Rectal smooth muscle tissue (tissue), 1 donor: Measurements from ENCODE around the gene PGBD5.

Experiments
- H3K27ac ChIP-seq: one replicate; pipeline ENCODE4 v1.7.0; 2013; ENCODE audit warnings: low read depth, low read length, inconsistent platforms
- H3K27me3 ChIP-seq: one replicate; pipeline ENCODE4 v1.7.0; 2013; ENCODE audit warnings: low read length; ENCODE audit not compliant: control insufficient read depth, insufficient read depth
- H3K36me3 ChIP-seq: one replicate; pipeline ENCODE4 v1.7.0; 2013; ENCODE audit warnings: low read length; ENCODE audit not compliant: control insufficient read depth, insufficient read depth
- H3K4me1 ChIP-seq: one replicate; pipeline ENCODE4 v1.7.0; 2013; ENCODE audit warnings: low read length; ENCODE audit not compliant: control insufficient read depth, insufficient read depth
- H3K4me3 ChIP-seq: one replicate; pipeline ENCODE4 v1.7.0; 2013; ENCODE audit warnings: low read length
- H3K9ac ChIP-seq: one replicate; pipeline ENCODE4 v1.7.0; 2013; ENCODE audit warnings: low read length

The PGBD5 gene

GRCh38 chr1:230332061-230332460 lies 94.1 kb downstream of the PGBD5 start:
- H3K36me3 ChIP-seq = no peaks in the 10 kb centered on the region
- H3K4me3 ChIP-seq = no peak overlapping the region
- no peaks in the 10 kb centered on the region for H3K27me3 ChIP-seq
- H3K27ac ChIP-seq = no peak overlapping the region
- no peaks in the 10 kb centered on the region for H3K4me1 ChIP-seq
- no peak overlapping the region for H3K9ac ChIP-seq

DNA sequence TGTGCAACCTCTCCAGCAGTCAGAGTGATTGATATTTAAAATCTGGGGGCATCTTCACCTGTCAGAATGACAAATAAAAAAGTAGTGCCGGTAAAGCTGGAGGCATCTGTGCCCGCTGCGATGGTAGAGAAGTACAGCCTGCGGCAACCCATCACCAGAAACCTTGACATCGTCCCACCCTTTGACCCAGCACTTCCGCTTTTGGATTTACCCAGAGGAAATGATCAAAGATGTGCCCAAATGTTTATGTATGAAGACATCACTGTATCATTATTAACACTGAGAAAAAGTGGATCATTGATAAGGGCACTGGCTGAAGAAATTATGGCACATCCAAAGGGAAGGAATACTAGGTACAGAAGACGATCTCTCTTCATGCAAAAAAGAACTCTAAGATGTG lies 96.0 kb downstream of the PGBD5 start:
- no peaks in the 10 kb centered on the region for H3K4me1 ChIP-seq
- no peaks in the 10 kb centered on the region for H3K27me3 ChIP-seq
- no peaks in the 10 kb centered on the region for H3K36me3 ChIP-seq
- H3K9ac ChIP-seq = no peak overlapping the region
- H3K4me3 ChIP-seq = no peak overlapping the region
- no peak overlapping the region for H3K27ac ChIP-seq

DNA sequence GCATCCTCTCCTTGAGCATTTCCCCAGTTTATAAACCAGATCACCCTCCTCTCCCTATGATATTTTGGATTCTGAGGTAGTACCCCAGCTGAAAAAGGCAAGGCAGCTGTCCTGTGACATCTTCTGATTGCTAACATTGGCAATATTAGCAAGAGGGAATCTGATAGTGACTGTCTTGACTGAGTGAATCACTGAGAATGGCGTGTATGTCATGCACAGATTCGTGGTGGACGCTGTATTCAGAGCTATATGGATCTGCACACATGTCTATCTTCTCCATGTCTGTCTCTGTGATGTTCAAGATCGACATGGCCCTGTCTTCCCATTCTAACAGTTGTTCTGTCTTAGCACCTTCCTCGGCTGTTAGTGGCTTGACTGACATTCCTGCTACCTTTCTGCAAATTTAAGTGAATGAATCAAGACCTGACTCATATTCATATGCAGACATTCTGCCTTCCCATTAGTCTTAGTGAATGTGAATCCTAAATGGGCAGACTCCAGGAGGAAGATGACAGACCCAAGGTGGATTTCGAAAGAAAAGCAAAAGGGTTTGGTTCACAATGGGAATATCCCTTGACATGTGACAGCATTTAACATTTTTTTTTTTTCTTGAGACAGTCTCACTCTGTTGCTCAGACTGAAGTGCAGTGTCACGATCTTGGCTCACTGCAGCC lies 97.7 kb downstream of the PGBD5 start:
- Histone ChIP-seq H3K36me3 (no peaks in the 10 kb centered on the region), H3K4me3 (no peak overlapping the region), H3K27ac (no peak overlapping the region), H3K9ac (no peak overlapping the region), H3K27me3 (no peaks in the 10 kb centered on the region), H3K4me1 (no peaks in the 10 kb centered on the region)

DNA sequence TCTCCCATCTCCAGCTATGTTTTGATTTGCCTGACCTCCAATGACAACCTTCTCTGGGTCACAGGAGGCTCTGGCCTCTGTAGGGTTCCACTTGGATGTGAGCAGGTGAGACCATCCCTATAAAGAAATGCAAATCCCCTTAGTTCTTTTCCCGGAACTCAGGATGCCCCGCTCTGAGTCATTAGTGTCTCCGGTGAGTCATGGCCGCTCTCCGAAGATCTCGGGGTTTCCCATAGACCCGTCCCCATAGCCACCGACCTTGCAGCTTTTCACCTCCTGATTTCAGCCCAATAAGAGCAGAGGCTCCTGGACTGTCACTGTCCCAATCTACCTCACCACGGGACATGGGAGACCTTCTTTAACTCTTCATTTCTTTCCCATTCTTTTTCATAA lies 98.2 kb downstream of the PGBD5 start:
- no peak overlapping the region for H3K27ac ChIP-seq
- no peak overlapping the region for H3K9ac ChIP-seq
- H3K4me3 ChIP-seq = no peak overlapping the region
- no peaks in the 10 kb centered on the region for H3K4me1 ChIP-seq
- H3K36me3 ChIP-seq = no peaks in the 10 kb centered on the region
- H3K27me3 ChIP-seq = no peaks in the 10 kb centered on the region

DNA sequence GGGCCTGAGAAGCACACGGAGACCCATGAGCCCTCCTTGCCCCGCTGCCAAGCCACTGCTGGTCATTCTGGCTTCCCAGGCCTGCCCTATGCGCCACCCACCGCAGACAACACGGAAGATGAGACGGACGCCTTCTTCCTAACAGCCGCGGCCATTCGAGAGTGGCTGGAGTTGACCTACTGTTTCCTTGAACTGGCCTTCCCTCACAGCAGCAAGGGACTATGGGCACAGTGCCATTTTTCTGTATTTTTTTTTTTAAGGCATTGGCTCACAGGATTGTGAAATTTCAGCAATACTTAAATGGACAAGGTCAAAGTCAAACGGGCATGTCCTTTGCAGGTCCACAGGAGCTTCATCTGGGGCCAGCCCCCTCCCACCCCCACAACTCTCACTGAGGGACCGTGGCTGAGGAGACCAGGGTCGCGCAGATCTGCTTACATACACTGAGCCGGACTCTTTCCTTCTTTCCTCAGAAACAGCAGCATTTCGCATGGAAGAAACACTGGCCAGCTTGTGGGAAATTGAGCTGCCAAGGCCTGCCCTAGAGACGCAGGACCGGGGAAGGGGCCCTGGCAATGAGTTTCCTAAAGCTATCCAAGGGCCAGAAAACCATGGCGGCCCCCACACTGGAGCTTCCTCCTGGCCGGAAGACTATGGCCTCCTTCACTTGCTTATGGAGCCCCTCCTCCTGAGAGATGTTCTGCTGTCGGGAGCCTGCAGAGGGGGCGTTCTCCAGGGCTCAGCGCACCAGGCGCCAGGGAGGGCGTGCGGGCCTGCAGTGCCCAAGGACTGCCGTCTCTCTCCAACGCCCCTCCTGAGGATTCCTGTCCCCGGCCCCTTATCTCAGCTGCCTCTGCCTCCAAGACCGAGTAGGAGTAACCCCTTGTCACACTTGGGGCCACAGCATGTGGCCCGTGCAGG lies 98.9 kb downstream of the PGBD5 start:
- Histone ChIP-seq H3K36me3 (no peaks in the 10 kb centered on the region), H3K27ac (no peak overlapping the region), H3K4me3 (no peak overlapping the region), H3K9ac (no peak overlapping the region), H3K4me1 (no peaks in the 10 kb centered on the region), H3K27me3 (no peaks in the 10 kb centered on the region)

DNA sequence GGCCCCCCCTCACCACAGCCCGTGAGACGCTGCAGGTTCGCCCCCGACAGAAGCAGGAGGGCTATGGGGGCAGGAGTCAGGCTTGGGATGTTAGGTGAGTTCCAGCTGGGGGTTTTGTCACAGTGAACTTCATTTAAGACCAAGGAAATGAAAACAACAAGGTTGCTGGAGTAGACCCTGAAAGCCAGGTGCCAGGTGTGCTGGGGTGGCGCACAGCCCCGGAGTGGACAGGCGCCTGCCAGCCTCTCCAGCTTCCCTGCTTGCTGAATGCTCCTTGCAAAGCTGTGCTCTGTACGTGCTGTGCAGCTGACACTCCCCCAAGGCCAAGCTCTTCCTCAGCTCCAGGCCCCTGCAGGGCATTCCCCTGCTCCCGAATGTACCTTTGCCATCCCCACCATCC lies 102.4 kb downstream of the PGBD5 start:
- Histone ChIP-seq H3K4me1 (no peaks in the 10 kb centered on the region), H3K27me3 (no peaks in the 10 kb centered on the region), H3K4me3 (no peak overlapping the region), H3K9ac (no peak overlapping the region), H3K36me3 (no peaks in the 10 kb centered on the region), H3K27ac (no peak overlapping the region)

GRCh38 chr1:230322967-230323547 lies 103.1 kb downstream of the PGBD5 start:
- H3K9ac ChIP-seq = no peak overlapping the region
- H3K4me1 ChIP-seq = no peaks in the 10 kb centered on the region
- H3K36me3 ChIP-seq = no peaks in the 10 kb centered on the region
- H3K27me3 ChIP-seq = no peaks in the 10 kb centered on the region
- no peak overlapping the region for H3K27ac ChIP-seq
- H3K4me3 ChIP-seq = no peak overlapping the region

DNA sequence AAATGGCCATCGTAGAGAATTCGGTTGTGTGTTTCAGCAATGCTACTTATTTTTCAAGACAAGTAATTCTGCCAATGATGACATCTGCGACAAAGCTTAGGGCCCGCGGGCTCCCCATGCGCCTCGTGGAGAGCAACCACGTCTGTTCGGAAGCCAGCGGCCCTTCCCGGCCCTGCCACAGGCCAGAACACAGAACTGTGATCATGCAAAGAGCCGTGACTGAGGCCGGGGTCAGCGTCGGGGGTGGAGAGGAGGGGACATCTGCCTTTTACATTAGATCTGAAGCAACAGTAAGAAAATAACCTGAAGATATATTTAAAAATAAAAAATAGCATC lies 103.7 kb downstream of the PGBD5 start:
- no peaks in the 10 kb centered on the region for H3K36me3 ChIP-seq
- H3K4me1 ChIP-seq = no peaks in the 10 kb centered on the region
- no peak overlapping the region for H3K27ac ChIP-seq

DNA sequence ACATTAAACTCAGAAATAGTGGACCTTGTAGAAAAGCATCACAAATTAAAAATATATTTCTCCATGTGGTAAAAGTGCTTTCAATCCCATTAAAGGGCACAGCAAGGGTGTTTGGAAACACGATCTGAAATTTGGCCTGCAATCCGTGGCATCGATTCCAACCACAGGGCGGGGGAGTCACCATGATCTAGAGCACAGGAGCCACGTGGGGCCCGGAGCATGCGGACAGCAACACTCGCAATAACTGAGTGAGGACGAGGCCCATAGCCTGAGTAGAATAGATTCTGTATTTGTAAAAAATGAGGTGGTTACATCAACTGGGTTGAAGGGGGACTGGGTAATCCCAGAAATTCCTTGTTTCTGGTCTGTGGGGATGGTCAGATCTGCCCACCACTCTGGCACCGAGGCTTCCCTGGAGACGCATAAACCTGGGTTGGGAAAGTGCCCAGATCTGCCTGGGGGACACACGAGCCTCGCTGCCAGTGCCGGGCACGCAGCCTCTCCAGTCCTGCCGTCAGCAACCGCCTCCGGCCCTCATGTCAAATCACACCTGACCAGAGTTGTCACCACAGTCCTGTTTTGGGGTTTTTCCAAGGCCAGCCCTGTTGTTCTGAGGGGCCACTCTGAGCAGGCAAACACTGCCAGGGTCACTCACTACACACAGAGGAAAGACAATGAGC lies 104.3 kb downstream of the PGBD5 start:
- Histone ChIP-seq H3K4me3 (no peak overlapping the region), H3K36me3 (no peaks in the 10 kb centered on the region), H3K4me1 (no peaks in the 10 kb centered on the region), H3K9ac (no peak overlapping the region), H3K27me3 (no peaks in the 10 kb centered on the region), H3K27ac (no peak overlapping the region)

More for the DNA sequence above, 103.7 kb downstream of the PGBD5 start:
- Histone ChIP-seq H3K4me3 (no peak overlapping the region), H3K27me3 (no peaks in the 10 kb centered on the region), H3K9ac (no peak overlapping the region)

- Histone ChIP-seq H3K9ac (no peak overlapping the region), H3K36me3 (no peaks in the 10 kb centered on the region), H3K27me3 (no peaks in the 10 kb centered on the region), H3K27ac (no peak overlapping the region), H3K4me1 (no peaks in the 10 kb centered on the region), H3K4me3 (no peak overlapping the region)
These were observed 104.8 kb downstream of the PGBD5 start for GRCh38 chr1:230321341-230321740.

GRCh38 chr1:230320804-230321203 lies 105.3 kb downstream of the PGBD5 start:
- Histone ChIP-seq H3K4me1 (no peaks in the 10 kb centered on the region), H3K4me3 (no peak overlapping the region), H3K27me3 (no peaks in the 10 kb centered on the region), H3K27ac (no peak overlapping the region), H3K36me3 (no peaks in the 10 kb centered on the region), H3K9ac (no peak overlapping the region)

- Histone ChIP-seq H3K27me3 (no peaks in the 10 kb centered on the region), H3K9ac (no peak overlapping the region), H3K27ac (no peak overlapping the region), H3K36me3 (no peaks in the 10 kb centered on the region), H3K4me3 (no peak overlapping the region), H3K4me1 (no peaks in the 10 kb centered on the region)
These were observed 107.0 kb downstream of the PGBD5 start for GRCh38 chr1:230319014-230319747.
